Stimulated activated CD4-positive, alpha-beta T cell treated with anti-CD3 and anti-CD28 coated beads, TNF-alpha, amount 100 ng/mL, for 4 hours (primary cell): ENCODE results near the gene ARVCF.

Experiments
- DNase-seq, 3 experiments: peaks; one replicate each; pipeline ENCODE4 v3.0.0-alpha.2; 2020; ENCODE audit warnings: low read depth in 3 of 3

ARVCF gene, protein sequence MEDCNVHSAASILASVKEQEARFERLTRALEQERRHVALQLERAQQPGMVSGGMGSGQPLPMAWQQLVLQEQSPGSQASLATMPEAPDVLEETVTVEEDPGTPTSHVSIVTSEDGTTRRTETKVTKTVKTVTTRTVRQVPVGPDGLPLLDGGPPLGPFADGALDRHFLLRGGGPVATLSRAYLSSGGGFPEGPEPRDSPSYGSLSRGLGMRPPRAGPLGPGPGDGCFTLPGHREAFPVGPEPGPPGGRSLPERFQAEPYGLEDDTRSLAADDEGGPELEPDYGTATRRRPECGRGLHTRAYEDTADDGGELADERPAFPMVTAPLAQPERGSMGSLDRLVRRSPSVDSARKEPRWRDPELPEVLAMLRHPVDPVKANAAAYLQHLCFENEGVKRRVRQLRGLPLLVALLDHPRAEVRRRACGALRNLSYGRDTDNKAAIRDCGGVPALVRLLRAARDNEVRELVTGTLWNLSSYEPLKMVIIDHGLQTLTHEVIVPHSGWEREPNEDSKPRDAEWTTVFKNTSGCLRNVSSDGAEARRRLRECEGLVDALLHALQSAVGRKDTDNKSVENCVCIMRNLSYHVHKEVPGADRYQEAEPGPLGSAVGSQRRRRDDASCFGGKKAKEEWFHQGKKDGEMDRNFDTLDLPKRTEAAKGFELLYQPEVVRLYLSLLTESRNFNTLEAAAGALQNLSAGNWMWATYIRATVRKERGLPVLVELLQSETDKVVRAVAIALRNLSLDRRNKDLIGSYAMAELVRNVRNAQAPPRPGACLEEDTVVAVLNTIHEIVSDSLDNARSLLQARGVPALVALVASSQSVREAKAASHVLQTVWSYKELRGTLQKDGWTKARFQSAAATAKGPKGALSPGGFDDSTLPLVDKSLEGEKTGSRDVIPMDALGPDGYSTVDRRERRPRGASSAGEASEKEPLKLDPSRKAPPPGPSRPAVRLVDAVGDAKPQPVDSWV

GRCh38 chr22:20016734-20017621, at the start of gene ARVCF:
Gene ARVCF, minus strand, starts transcription at chr22:20016823. Its CDS starts 26,029 bp downstream, at chr22:19990794.
- DNase-seq = peak; percentile 83 to 90 (median 88)

- no peak for DNase-seq
These were observed 49.4 kb upstream of the ARVCF start for GRCh38 chr22:20065896-20066616.

DNA sequence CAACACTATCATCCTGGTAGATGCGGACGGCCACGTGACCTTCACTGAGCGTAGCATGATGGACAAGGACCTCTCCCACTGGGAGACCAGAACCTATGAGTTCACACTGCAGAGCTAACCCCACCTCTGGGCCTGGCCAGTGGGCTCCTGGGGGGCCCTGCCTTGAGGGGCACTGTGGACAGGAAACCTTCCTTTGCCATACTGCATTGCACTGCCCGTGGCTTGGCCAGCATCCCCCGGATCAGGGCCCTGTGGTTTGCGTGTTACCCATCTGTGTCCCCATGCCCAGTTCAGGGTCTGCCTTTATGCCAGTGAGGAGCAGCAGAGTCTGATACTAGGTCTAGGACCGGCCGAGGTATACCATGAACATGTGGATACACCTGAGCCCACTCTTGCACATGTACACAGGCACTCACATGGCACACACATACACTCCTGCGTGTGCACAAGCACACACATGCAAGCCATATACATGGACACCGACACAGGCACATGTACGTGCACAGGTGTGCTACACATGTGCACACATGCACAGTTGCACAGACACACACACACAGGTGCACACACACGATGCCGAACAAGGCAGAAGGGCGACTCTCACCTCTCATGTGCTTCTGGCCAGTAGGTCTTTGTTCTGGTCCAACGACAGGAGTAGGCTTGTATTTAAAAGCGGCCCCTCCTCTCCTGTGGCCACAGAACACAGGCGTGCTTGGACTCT, 48.1 kb upstream of the ARVCF start:
- no peak for DNase-seq

- DNase-seq = no peak
These were observed 47.5 kb upstream of the ARVCF start for GRCh38 chr22:20064140-20064480.

DNA sequence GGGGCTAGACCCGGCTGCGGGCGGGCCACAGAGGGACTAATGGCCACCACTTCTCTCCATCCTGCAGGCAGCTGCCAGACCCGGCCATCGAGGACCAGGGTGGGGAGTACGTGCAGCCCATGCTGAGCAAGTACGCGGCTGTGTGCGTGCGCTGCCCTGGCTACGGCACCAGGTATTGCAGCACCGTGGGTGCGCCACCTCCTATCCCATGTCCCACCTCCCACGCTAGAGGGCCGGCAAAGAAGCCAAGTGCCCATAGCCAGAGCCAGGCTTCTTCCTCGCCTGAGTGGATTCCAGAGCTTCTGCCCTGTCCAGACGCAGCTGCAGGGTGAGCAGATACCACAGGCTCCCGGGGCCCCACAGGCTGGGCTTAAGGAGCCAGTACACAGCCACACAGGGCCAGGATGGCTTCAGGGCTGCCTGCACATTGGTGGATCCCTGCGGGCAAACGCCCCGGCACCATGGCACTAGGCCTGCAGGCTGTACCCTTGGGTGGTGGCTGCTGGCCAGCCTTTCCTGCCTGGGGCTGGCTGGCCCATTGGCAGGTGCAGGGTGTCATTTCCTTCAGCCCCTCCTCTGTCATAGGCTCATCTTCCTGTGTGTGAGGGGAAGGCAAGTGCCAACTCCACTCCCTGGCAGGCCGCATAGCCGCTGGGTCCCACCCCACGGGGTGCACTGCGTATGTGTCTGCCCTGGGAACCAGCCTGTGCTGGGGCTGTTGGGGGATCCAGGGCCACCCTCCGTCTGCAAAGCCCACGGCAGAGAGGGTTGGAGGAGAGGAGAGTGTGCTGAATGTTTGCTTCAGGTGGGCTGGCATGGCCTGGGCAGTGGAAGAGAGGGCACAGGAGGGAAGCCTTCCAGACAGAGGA, 46.9 kb upstream of the ARVCF start:
- no peak for DNase-seq

GRCh38 chr22:20062766-20063083, 46.1 kb upstream of the ARVCF start:
- no peak for DNase-seq

DNA sequence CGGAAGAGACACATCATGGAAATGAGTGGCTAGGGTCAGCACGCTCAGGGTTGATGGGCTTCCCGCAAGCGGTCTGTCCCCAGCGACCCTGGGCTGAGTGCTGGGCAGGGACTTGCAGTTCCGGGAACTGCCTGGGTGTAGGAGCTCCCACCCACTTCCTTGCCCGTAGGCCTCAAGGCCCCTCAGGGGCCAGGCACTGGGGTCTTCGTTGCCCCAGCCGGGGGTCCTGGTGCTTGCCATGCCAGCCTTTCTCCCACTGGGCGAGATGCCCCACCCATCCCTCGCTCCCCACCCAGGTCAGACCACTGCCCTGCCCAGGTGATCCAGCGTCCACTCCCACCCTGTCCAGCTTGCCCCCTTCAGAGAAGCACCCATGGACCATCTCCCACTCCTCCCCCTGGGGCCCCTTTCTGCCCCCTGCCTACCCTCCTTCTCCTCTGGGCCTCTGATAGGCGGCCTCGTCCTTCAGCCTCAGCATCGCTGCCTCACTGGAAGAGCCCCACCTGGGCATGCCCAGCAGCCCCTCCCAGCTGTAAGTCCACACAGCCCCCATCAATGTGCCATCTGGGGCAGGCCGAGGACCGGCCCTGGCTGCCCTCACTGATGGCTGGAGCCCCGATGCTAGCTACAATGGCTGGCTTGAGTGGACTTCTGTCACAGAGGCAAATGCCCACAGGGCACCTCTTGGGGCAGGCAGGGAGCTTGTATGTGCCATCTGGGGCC, 45.6 kb upstream of the ARVCF start:
- DNase-seq = no peak

DNA sequence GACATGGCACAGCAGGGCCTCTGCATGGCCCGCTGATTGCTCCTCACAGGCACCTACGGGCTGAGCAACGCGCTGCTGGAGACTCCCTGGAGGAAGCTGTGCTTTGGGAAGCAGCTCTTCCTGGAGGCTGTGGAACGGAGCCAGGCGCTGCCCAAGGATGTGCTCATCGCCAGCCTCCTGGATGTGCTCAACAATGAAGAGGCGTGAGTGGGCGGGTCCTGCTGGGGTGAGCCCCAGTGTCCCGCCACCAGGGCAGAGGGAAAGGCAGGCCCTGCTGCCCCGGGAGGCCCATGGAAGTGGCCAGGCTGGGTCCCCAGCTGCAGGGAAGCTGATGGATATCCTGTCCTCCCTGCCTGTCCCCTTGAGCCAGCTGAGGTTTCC, 44.8 kb upstream of the ARVCF start:
- no peak for DNase-seq

GRCh38 chr22:20060700-20061480, 44.3 kb upstream of the ARVCF start:
- no peak for DNase-seq

DNA sequence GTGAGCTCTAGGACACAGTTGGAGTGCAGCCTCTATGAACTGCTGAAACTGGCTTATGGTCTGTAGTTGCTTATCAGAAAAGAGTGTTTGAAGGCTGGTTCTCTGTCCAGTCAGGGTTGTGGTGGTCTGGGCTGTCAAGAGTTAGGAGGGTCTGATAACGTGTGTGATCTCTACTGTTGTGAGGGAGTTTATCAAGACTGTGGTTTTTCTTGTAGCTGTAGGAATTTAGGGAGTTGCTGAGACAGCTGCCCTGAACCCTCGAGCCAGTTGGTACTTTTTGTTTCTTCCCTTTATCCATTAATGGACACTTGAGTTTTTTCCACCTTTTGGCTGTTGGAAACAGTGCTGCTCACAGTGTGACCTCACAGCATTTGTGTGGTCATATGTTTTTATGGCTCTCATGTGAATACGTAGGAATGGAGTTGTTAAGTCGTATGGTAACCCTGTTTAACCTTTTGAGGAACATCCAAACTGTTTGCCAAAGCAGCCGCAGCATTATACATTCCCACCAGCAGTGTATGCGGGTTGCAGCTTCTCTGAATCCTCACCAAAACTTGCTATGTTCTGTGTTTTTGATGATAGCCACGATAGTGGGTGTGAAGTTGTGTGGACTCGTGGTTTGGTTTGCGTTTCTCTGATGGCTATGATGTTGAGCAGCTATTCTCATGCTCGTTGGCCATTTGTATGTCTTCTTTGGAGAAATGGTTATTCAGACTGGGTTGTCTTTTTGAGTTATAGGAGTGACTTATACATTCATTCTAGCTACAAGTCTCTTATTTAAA, 42.6 kb upstream of the ARVCF start:
- no peak for DNase-seq

GRCh38 chr22:20057596-20058268, 41.1 kb upstream of the ARVCF start:
- DNase-seq = no peak

DNA sequence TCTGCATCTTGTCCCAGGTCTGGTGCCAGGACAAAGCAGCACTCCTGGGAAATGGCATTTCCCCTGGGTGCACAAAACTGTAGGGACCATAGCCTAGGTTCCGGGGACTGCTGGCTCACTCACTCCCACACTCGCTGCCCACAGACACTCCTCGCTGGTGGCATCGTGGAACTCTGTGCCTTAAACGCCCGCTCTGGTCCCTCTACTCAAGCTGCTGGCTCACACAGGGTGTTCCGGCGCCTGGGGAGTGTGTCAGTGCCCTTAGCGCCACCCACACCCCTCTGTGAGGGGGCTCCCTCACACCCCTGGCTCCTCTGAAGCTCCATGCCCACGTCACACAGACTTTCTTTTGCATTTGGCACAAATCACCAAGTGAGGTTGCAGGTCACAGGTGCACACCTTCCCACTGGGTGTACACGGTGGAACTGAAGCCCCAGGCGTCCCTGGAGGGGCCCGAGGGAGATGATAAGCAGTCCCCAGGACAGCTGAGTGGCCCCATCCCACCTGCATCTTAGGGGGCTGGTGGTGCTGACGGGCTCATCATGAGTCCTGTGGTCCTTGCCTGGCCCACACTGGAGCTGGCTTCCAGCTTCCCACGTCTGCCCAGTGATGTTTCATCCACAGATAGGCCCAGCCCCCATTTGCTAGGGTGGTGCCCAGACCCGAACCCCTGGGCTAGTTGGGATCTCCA, 40.2 kb upstream of the ARVCF start:
- no peak for DNase-seq

GRCh38 chr22:20056161-20056560, 39.5 kb upstream of the ARVCF start:
- no peak for DNase-seq

DNA sequence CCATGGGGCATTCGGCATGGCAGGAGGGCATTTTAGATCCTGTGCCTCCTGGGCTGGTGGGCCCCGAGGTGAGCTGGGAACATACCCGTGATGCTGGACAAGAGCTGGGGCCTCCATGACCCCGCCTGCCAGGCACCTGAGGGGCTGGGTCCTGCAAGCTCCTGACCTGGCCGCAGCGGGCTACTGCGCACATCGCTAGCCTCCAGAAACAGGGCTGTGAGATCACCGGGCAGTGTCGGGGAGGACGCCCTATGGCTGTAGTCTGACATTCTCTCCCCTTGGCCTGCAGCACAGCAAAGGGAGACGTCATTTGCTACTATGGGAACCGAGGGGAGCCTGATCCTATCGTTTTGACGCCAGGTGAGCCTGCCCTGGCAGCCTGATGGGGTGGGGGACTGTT, 39.0 kb upstream of the ARVCF start:
- no peak for DNase-seq

- no peak for DNase-seq
These were observed 38.5 kb upstream of the ARVCF start for GRCh38 chr22:20055144-20055543.

GRCh38 chr22:20054485-20054884, 37.9 kb upstream of the ARVCF start:
- DNase-seq = no peak
